Uterus (tissue), 2 donors: Measurements from ENCODE around the gene B3GNT2.

Source experiments
- CTCF ChIP-seq, 4 experiments: fragments of 200-600 bp in 2 of 4; fragments of 450-650 bp in 2 of 4; sonication (generic) in 2 of 4; IDR thresholded peaks; one replicate each; pipeline ENCODE4 v1.5.1; 2016 to 2019; ENCODE audit warnings: antibody characterized with exemption in 4 of 4, mild to moderate bottlenecking in 2 of 4, moderate library complexity in 1 of 4
- POLR2A ChIP-seq, 2 donors: fragments of 450-650 bp; IDR thresholded peaks; one replicate each; pipeline ENCODE4 v1.6.1; 2016; ENCODE audit warnings: antibody characterized with exemption in 2 of 2, mild to moderate bottlenecking in 1 of 2, moderate library complexity in 1 of 2

DNA sequence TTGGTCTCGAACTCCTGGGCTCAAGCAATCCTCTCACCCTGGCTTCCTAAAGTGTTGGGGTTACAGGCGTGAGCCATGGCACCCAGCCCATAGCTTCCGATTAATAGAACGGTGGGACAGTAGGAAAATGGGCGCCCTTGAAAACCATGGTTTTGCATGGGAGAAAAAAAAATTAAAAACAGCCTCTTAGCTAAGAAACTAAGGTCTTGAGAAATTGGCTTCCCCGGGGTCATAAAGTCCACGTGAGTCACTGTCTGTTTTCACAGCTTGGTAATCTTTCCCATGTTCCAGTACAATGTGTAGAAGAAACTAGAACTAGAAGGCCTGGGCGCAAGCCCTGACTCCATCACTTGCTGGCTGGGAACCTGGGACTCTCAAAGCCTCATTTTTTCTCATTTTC lies 20.7 kb downstream of the B3GNT2 start:
- TF ChIP-seq CTCF (IDR thresholded peaks at IDR 0.05) (no peak), POLR2A (IDR thresholded peaks at IDR 0.05) (no peak)
